ENCODE measurements around the gene FSD2.
A peak's percentile ranks its signal among the peaks of the same experiment; 100 is the strongest.

DNA sequence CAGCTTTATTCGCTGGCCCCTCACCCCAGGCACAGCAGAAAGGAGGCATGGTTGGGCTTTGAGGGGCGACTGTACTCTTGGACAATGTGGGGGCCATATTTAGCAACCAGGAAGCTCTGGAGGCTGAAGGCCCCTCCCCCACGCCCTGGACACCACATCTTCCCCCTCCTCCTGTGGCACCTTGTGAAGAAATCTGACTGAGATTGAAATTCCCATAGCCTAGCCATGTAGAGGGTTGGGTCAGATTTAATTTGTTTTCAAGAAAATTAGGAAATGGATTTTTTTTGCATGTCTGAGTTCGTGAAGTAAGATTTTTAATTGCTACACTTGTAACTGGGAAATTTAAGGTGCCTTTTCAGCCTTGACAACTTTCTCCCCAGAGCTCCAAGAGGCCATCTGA, 24.5 kb downstream of the FSD2 start:
- TF ChIP-seq, protein P1, sequence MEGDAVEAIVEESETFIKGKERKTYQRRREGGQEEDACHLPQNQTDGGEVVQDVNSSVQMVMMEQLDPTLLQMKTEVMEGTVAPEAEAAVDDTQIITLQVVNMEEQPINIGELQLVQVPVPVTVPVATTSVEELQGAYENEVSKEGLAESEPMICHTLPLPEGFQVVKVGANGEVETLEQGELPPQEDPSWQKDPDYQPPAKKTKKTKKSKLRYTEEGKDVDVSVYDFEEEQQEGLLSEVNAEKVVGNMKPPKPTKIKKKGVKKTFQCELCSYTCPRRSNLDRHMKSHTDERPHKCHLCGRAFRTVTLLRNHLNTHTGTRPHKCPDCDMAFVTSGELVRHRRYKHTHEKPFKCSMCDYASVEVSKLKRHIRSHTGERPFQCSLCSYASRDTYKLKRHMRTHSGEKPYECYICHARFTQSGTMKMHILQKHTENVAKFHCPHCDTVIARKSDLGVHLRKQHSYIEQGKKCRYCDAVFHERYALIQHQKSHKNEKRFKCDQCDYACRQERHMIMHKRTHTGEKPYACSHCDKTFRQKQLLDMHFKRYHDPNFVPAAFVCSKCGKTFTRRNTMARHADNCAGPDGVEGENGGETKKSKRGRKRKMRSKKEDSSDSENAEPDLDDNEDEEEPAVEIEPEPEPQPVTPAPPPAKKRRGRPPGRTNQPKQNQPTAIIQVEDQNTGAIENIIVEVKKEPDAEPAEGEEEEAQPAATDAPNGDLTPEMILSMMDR (IDR thresholded peaks at IDR 0.05 in 2 of 3, conservative IDR thresholded peaks at IDR 0.05 in 1 of 3; ENCODE audit: insufficient read depth in 2 of 3, low read depth in 1 of 3, low read length in 3 of 3): no peak
- TF ChIP-seq, protein P2, sequence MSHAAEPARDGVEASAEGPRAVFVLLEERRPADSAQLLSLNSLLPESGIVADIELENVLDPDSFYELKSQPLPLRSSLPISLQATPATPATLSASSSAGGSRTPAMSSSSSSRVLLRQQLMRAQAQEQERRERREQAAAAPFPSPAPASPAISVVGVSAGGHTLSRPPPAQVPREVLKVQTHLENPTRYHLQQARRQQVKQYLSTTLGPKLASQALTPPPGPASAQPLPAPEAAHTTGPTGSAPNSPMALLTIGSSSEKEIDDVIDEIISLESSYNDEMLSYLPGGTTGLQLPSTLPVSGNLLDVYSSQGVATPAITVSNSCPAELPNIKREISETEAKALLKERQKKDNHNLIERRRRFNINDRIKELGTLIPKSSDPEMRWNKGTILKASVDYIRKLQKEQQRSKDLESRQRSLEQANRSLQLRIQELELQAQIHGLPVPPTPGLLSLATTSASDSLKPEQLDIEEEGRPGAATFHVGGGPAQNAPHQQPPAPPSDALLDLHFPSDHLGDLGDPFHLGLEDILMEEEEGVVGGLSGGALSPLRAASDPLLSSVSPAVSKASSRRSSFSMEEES (CRISPR knock-in tag; IDR thresholded peaks at IDR 0.05): no peak
- TF ChIP-seq NBN (IDR thresholded peaks at IDR 0.05; ENCODE audit: low read depth) (no peak), KDM1A (IDR thresholded peaks at IDR 0.05) (peak; percentile 72 to 82; a peak in 3 of 4 replicates), JUND (IDR thresholded peaks at IDR 0.05; ENCODE audit: borderline replicate concordance, low read depth, low read length) (no peak), JUND (tag; IDR thresholded peaks at IDR 0.05; ENCODE audit: borderline replicate concordance, low read depth, low read length) (no peak), ZBTB33 (CRISPR knock-in tag; IDR thresholded peaks at IDR 0.05) (no peak), PKNOX1 (IDR thresholded peaks at IDR 0.05) (no peak), NCOR1 (IDR thresholded peaks at IDR 0.05) (no peak), NFE2L1 (tag; IDR thresholded peaks at IDR 0.05; ENCODE audit: borderline replicate concordance, low read depth) (no peak), HDGF (IDR thresholded peaks at IDR 0.05) (no peak), EGR1 (conservative IDR thresholded peaks at IDR 0.05) (no peak), OTX1 (CRISPR knock-in tag; IDR thresholded peaks at IDR 0.05) (no peak), SP2 (IDR thresholded peaks at IDR 0.05; ENCODE audit: extremely low read depth, low read depth, low read length, poor library complexity, severe bottlenecking) (no peak)
- TF ChIP-seq, protein P3, sequence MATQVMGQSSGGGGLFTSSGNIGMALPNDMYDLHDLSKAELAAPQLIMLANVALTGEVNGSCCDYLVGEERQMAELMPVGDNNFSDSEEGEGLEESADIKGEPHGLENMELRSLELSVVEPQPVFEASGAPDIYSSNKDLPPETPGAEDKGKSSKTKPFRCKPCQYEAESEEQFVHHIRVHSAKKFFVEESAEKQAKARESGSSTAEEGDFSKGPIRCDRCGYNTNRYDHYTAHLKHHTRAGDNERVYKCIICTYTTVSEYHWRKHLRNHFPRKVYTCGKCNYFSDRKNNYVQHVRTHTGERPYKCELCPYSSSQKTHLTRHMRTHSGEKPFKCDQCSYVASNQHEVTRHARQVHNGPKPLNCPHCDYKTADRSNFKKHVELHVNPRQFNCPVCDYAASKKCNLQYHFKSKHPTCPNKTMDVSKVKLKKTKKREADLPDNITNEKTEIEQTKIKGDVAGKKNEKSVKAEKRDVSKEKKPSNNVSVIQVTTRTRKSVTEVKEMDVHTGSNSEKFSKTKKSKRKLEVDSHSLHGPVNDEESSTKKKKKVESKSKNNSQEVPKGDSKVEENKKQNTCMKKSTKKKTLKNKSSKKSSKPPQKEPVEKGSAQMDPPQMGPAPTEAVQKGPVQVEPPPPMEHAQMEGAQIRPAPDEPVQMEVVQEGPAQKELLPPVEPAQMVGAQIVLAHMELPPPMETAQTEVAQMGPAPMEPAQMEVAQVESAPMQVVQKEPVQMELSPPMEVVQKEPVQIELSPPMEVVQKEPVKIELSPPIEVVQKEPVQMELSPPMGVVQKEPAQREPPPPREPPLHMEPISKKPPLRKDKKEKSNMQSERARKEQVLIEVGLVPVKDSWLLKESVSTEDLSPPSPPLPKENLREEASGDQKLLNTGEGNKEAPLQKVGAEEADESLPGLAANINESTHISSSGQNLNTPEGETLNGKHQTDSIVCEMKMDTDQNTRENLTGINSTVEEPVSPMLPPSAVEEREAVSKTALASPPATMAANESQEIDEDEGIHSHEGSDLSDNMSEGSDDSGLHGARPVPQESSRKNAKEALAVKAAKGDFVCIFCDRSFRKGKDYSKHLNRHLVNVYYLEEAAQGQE (IDR thresholded peaks at IDR 0.05; ENCODE audit: borderline replicate concordance): no peak
- TF ChIP-seq, protein P3 (CRISPR knock-in tag; IDR thresholded peaks at IDR 0.05; ENCODE audit: low read depth): no peak
